Thyroid gland (tissue), 4 donors: ENCODE results near the gene NRN1L. TPM values are rescaled to one million over a fixed set of nuclear protein-coding genes. Genes with fewer than 3 reads are reported as not detected.
A peak's percentile ranks its signal among the peaks of the same experiment; 100 is the strongest.

Experiments
- DNase-seq, 2 donors: peaks; one replicate each; pipeline ENCODE4 v3.0.0-alpha.2; 2019
- H3K27ac ChIP-seq, 3 donors: fragments of 200-600 bp; sonication (generic); 1 replicate in 2 of 3; 2 replicates in 1 of 3; pipeline ENCODE4 v1.5.1; 2016 to 2019; ENCODE audit warnings: mild to moderate bottlenecking in 1 of 3, moderate library complexity in 1 of 3
- H3K27me3 ChIP-seq: fragments of 200-600 bp; sonication (generic); one replicate; pipeline ENCODE4 v1.5.1; 2019
- H3K36me3 ChIP-seq, 2 donors: fragments of 200-600 bp; sonication (generic); one replicate each; pipeline ENCODE4 v1.5.1; 2016 to 2019
- H3K4me1 ChIP-seq, 2 donors: fragments of 200-600 bp; sonication (generic); one replicate each; pipeline ENCODE4 v1.5.1; 2017 to 2019
- H3K4me3 ChIP-seq, 3 donors: fragments of 200-600 bp; sonication (generic); replicated peaks in 1 of 3; 1 replicate in 2 of 3; 2 replicates in 1 of 3; pipeline ENCODE4 v1.5.1; 2016; ENCODE audit warnings: mild to moderate bottlenecking in 1 of 3
- H3K9me3 ChIP-seq: fragments of 200-600 bp; sonication (generic); one replicate; pipeline ENCODE4 v1.5.1; 2017
- CTCF ChIP-seq, 6 experiments: fragments of 200-600 bp in 3 of 6; fragments of 450-650 bp in 3 of 6; sonication (generic) in 3 of 6; IDR thresholded peaks; one replicate each; pipeline ENCODE4 v1.5.1; 2016 to 2019; ENCODE audit warnings: antibody characterized with exemption in 6 of 6, mild to moderate bottlenecking in 2 of 6, inconsistent platforms in 1 of 6, moderate library complexity in 1 of 6
- POLR2A ChIP-seq, 2 donors: fragments of 450-650 bp; IDR thresholded peaks; one replicate each; pipeline ENCODE4 v1.6.1; 2017; ENCODE audit warnings: antibody characterized with exemption in 2 of 2, mild to moderate bottlenecking in 2 of 2, moderate library complexity in 1 of 2
- WGBS, 2 donors: methylation state at CpG; one replicate each; pipeline ENCODE4 v1.1.5; 2017; 5-methylcytosine and 5-hydroxymethylcytosine counted together
- intact Hi-C: fragments of 100-400 bp; cut with DNase I; formaldehyde crosslinking; loops from one replicate; pipeline ENCODE4 v1.15.1; 2023
- total RNA-seq, 4 donors: library from RNA; depleted of rRNA; stranded (reverse); fragments of >200 nt; gene quantifications; one replicate each; pipeline ENCODE4 v1.2.3, GENCODE V29; 2016

Gene NRN1L
- total RNA-seq, 4 donors from 2014 or later, result 2.0 TPM; not detected in 3

GRCh38 chr16:67846063-67846319, 38.7 kb upstream of the NRN1L start:
- Histone ChIP-seq H3K4me1 (peaks cover 44 to 52% of the 10 kb centered on the region in 2 donors), H3K9me3 (no peaks in the 10 kb centered on the region), H3K27ac (peak overlapping the region; percentile 88 to 95 (median 93)), H3K36me3 (no peaks in the 10 kb centered on the region), H3K4me3 (peak overlapping the region in 2 of 3 donors; percentile 83 to 93), H3K27me3 (no peaks in the 10 kb centered on the region)
- WGBS, 2 donors, result 9 to 15% methylated on average over 2 of the region's 2 CpGs
- intact Hi-C loops, result no loop called here
- TF ChIP-seq POLR2A (IDR thresholded peaks at IDR 0.05) (no peak), CTCF (IDR thresholded peaks at IDR 0.05) (no peak)
- no peak for DNase-seq

- intact Hi-C loops, result no loop called here
- Histone ChIP-seq H3K27me3 (no peaks in the 10 kb centered on the region), H3K27ac (peak within 1 kb of the TSS; percentile 88 to 95 (median 93)), H3K9me3 (no peaks in the 10 kb centered on the region), H3K36me3 (no peaks in the 10 kb centered on the region), H3K4me3 (peak within 1 kb of the TSS; percentile 83 to 97 (median 93)), H3K4me1 (peaks cover 44 to 51% of the 10 kb centered on the region in 2 donors)
- peak; percentile 95 to 96 for DNase-seq
- 2 to 3% methylated on average over 7 to 22 of the region's 57 CpGs for WGBS, 2 donors
- TF ChIP-seq POLR2A (IDR thresholded peaks at IDR 0.05) (peak in 1 of 2 donors; percentile 69), CTCF (IDR thresholded peaks at IDR 0.05) (peak in 2 of 6 experiments; percentile 7 to 41)
These were observed 38.2 kb upstream of the NRN1L start, which contains the start of gene NUTF2 for GRCh38 chr16:67846320-67847063. TSS of gene NUTF2 (plus strand) at chr16:67846933. CDS start at chr16:67865131, 18,198 bp downstream.

- peak; percentile 29 to 70 for DNase-seq
- 0% methylated on average over 4 to 5 of the region's 62 CpGs for WGBS, 2 donors
- Histone ChIP-seq H3K36me3 (no peaks in the 10 kb centered on the region), H3K4me3 (peak within 1 kb of the TSS; percentile 83 to 97 (median 93)), H3K27me3 (no peaks in the 10 kb centered on the region), H3K9me3 (no peaks in the 10 kb centered on the region), H3K27ac (peak within 1 kb of the TSS; percentile 88 to 95 (median 93)), H3K4me1 (peaks cover 44 to 50% of the 10 kb centered on the region in 2 donors)
- intact Hi-C loops, result no loop called here
- no peak for TF ChIP-seq CTCF (IDR thresholded peaks at IDR 0.05)
- peak in 1 of 2 donors; percentile 10 for TF ChIP-seq POLR2A (IDR thresholded peaks at IDR 0.05)
These were observed 37.4 kb upstream of the NRN1L start, which contains the start of gene CENPT for GRCh38 chr16:67847064-67847861. TSS of gene CENPT (minus strand) at chr16:67847693. CDS start at chr16:67833859, 13,834 bp downstream.

GRCh38 chr16:67848118-67848517, 36.6 kb upstream of the NRN1L start:
- intact Hi-C loops, result no loop called here

More at GRCh38 chr16:67848118-67848517, 36.6 kb upstream of the NRN1L start:
- Histone ChIP-seq H3K9me3 (no peaks in the 10 kb centered on the region), H3K4me1 (peaks cover 40 to 48% of the 10 kb centered on the region in 2 donors), H3K36me3 (no peaks in the 10 kb centered on the region), H3K27me3 (no peaks in the 10 kb centered on the region), H3K4me3 (peak overlapping the region in 2 of 3 donors; percentile 93 to 97), H3K27ac (no peak overlapping the region)
- no peak for DNase-seq
- 89% methylated on average over 11 of the region's 11 CpGs for WGBS, 2 donors
- TF ChIP-seq POLR2A (IDR thresholded peaks at IDR 0.05) (no peak), CTCF (IDR thresholded peaks at IDR 0.05) (no peak)
